ENCODE data around the gene GPRC5C. TPM values are rescaled to one million over a fixed set of nuclear protein-coding genes. Genes with fewer than 3 reads are reported as not detected.

Gene GPRC5C, protein sequence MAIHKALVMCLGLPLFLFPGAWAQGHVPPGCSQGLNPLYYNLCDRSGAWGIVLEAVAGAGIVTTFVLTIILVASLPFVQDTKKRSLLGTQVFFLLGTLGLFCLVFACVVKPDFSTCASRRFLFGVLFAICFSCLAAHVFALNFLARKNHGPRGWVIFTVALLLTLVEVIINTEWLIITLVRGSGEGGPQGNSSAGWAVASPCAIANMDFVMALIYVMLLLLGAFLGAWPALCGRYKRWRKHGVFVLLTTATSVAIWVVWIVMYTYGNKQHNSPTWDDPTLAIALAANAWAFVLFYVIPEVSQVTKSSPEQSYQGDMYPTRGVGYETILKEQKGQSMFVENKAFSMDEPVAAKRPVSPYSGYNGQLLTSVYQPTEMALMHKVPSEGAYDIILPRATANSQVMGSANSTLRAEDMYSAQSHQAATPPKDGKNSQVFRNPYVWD
- total RNA-seq (2014; rRNA removed; shearing (Covaris generic)), result 0.74 and 1.3 TPM in 2 replicates

DNA sequence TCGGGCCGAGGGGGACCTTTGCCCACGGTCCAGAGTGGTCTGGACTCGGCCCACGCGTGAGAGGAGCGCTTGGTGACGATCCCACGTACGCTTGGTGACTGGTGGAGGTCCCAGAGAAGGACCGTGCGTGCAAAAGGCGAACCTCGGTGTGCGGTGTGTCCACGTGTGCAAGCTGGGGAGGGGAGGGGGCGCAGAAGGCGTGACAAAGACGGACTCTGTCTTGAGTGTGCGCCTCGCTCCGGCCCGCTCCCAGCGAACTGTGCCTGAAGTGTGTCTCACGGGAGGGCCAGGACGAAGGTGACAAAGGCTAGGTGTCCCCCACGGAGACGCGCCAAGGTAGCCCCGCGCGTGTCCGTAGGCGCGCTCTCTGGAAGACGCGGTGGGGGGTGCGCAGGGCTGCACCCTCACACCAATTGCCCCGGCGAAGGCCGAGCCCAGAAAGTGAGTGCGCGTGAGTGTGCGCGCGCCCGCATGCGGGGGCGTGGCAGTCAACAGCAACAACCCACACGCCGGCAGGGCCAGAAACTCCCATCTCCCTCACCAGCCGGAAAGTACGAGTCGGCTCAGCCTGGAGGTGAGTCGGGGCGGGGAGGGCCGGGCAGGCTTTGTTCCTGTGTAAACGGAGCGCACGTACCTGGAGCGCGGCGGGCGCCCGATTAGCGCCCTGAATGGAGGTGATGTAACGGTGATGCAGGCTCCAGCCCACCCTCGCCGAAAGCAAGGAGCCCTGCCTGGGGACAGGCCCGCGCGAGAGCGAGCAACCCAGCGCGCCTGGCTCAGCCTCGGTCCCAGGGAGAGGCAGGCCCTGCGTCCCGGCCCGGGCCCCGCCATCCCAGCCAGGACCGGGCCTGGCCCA lies at the start of gene GPRC5C:
TSS of gene GPRC5C (plus strand) at position 521 of the 856 bp plus-strand sequence. CDS start 7,689 bp downstream, outside the sequence.

DNA sequence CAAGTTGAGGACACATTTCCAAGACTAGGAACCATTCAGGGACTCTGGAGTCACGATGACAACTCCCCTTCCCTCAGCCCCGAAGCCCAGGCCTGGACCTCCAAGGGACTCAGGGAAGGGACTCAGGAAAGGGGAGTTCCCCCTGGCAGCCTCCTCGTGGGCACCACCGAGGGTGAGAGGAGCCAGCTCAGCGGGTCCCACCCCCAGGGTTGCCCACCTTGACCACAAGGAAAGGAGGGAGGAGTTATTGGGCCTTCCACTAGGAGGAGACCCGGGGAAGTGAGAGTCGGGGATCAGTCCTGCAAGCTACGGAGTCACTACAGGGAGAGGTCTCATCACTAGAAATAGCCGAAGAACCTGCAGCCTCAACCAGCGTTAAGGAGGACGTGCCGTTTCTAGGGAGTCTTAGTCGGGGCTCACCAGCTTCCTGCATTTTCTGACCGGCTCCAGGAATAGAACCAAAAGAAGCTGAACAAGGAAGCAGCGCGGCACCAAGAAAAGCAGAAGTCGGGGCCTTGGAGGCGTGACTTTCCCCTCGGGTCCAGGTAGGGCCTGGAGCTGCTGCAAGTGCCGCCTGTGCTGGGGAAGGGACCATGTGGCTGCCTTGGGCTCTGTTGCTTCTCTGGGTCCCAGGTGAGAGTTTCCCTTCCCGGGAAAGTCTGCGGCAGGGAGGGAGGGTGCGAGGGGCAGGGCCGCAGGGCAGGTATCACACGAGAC lies 34.4 kb downstream of the GPRC5C start, which contains the start of gene CD300A:
TSS of gene CD300A (plus strand) at position 524 of the 717 bp plus-strand sequence. CDS start at position 594, 70 bp downstream.

Small RNAs within 50 kb of the gene (small RNA-seq; reads per million reads assigned to genes)
- gene RNA5SP448, result 1.1 reads per million, percentile 57 among the genes with 10 or more reads in this experiment

Other genes with a start within 250 kb of the GPRC5C start
- 4,173 and 5,221 TPM in 2 replicates for gene RPL38, start 228.4 kb upstream of the GPRC5C start, total RNA-seq (2014; rRNA removed; shearing (Covaris generic))
- gene TTYH2, start 218.5 kb upstream of the GPRC5C start, total RNA-seq (2014; rRNA removed; shearing (Covaris generic)), result 1.2 and 1.5 TPM in 2 replicates
- gene DNAI2, start 157.9 kb upstream of the GPRC5C start, total RNA-seq (2014; rRNA removed; shearing (Covaris generic)), result not detected in 2 replicates
- gene KIF19, start 105.9 kb upstream of the GPRC5C start, total RNA-seq (2014; rRNA removed; shearing (Covaris generic)), result not detected in 2 replicates
- gene BTBD17, start 70.2 kb upstream of the GPRC5C start, total RNA-seq (2014; rRNA removed; shearing (Covaris generic)), result not detected in 2 replicates
- gene GPR142, start 64.6 kb upstream of the GPRC5C start, total RNA-seq (2014; rRNA removed; shearing (Covaris generic)), result not detected in 2 replicates
- not detected in 2 replicates for gene CD300A, start 34.5 kb downstream of the GPRC5C start, total RNA-seq (2014; rRNA removed; shearing (Covaris generic))
- gene CD300LB, start 99.4 kb downstream of the GPRC5C start, total RNA-seq (2014; rRNA removed; shearing (Covaris generic)), result not detected in 2 replicates
- not detected in 2 replicates for gene CD300C, start 114.0 kb downstream of the GPRC5C start, total RNA-seq (2014; rRNA removed; shearing (Covaris generic))
- not detected in 2 replicates for gene CD300H, start 135.4 kb downstream of the GPRC5C start, total RNA-seq (2014; rRNA removed; shearing (Covaris generic))
- gene CD300LD, start 160.2 kb downstream of the GPRC5C start, total RNA-seq (2014; rRNA removed; shearing (Covaris generic)), result not detected in 2 replicates
- gene CD300E, start 191.7 kb downstream of the GPRC5C start, total RNA-seq (2014; rRNA removed; shearing (Covaris generic)), result not detected in 2 replicates

Data from A375 (cell line).